ENCODE measurements around the gene DEPP1. TPM values are rescaled to one million over a fixed set of nuclear protein-coding genes. Genes with fewer than 3 reads are reported as not detected.
"Not testable (repeated sequence)": the region's sequence is repeated elsewhere in the genome, so short reads cannot be mapped to it uniquely, and the experiment has no call there.

Gene DEPP1
- total RNA-seq, result 3.4 and 4.4 TPM in 2 replicates

- intact Hi-C loops (cut with micrococcal nuclease), result loop anchor here (1.0 kb wide), 2 partner anchors 10 to 22 kb away; partner anchors contain the start of gene ZNF22
Measured at GRCh38 chr10:44978570-44979280, at the start of gene DEPP1. TSS of gene DEPP1 (minus strand) at chr10:44978809. CDS start at chr10:44978030, 779 bp downstream.

GRCh38 chr10:45023426-45023825 is 44.8 kb upstream of the DEPP1 start:
- intact Hi-C loops (cut with micrococcal nuclease), result no loop called here

GRCh38 chr10:45015590-45015989 is 37.0 kb upstream of the DEPP1 start:
- intact Hi-C loops (cut with micrococcal nuclease), result no loop called here

GRCh38 chr10:45014557-45014956 is 35.9 kb upstream of the DEPP1 start:
- intact Hi-C loops (cut with micrococcal nuclease), result not testable (repeated sequence)

GRCh38 chr10:45008524-45009161 is 30.0 kb upstream of the DEPP1 start:
- intact Hi-C loops (cut with micrococcal nuclease), result loop anchor here (2.0 to 10.0 kb wide), 7 partner anchors 76 to 1016 kb away; partner anchors contain the start of gene ZFAND4

- intact Hi-C loops (cut with micrococcal nuclease), result loop anchor here (10.0 kb wide), 4 partner anchors 458 to 1018 kb away; partner anchors contain the start of gene ZFAND4
Measured at GRCh38 chr10:45006276-45007030, 27.8 kb upstream of the DEPP1 start.

GRCh38 chr10:45005284-45005683 is 26.7 kb upstream of the DEPP1 start:
- intact Hi-C loops (cut with micrococcal nuclease), result loop anchor here (10.0 kb wide), 4 partner anchors 460 to 1020 kb away; partner anchors contain the start of gene ZFAND4

- intact Hi-C loops (cut with micrococcal nuclease), result loop anchor here (10.0 kb wide), 4 partner anchors 460 to 1020 kb away; partner anchors contain the start of gene ZFAND4
Measured at GRCh38 chr10:45004661-45005060, 26.1 kb upstream of the DEPP1 start.

GRCh38 chr10:45003432-45004000 is 24.9 kb upstream of the DEPP1 start:
- intact Hi-C loops (cut with micrococcal nuclease), result loop anchor here (10.0 kb wide), 4 partner anchors 461 to 1021 kb away; partner anchors contain the start of gene ZFAND4

GRCh38 chr10:45001381-45002148 is 23.0 kb upstream of the DEPP1 start:
- intact Hi-C loops (cut with micrococcal nuclease), result loop anchor here (1.0 to 10.0 kb wide), 10 partner anchors 26 to 1863 kb away; partner anchors contain the start of genes CSGALNACT2, RASSF4, TIMM23 and ZFAND4

GRCh38 chr10:45000752-45001380 is 22.3 kb upstream of the DEPP1 start, which contains the start of gene ZNF22:
TSS of gene ZNF22 (plus strand) at chr10:45000923. CDS start at chr10:45003369, 2,446 bp downstream.
- intact Hi-C loops (cut with micrococcal nuclease), result loop anchor here (1.0 to 10.0 kb wide), 11 partner anchors 23 to 1862 kb away; partner anchors contain the start of genes CSGALNACT2, DEPP1, RASSF4 and TIMM23

GRCh38 chr10:45000138-45000751 is 21.6 kb upstream of the DEPP1 start:
- intact Hi-C loops (cut with micrococcal nuclease), result loop anchor here (1.0 to 10.0 kb wide), 7 partner anchors 22 to 1861 kb away; partner anchors contain the start of genes CSGALNACT2, DEPP1, TIMM23 and ZFAND4

- intact Hi-C loops (cut with micrococcal nuclease), result no loop called here
Measured at GRCh38 chr10:44998146-44998631, 19.6 kb upstream of the DEPP1 start.

GRCh38 chr10:44997105-44997748 is 18.6 kb upstream of the DEPP1 start:
- intact Hi-C loops (cut with micrococcal nuclease), result no loop called here

- intact Hi-C loops (cut with micrococcal nuclease), result no loop called here
Measured at GRCh38 chr10:44995914-44996669, 17.5 kb upstream of the DEPP1 start.

GRCh38 chr10:44995581-44995913 is 16.9 kb upstream of the DEPP1 start:
- intact Hi-C loops (cut with micrococcal nuclease), result no loop called here

GRCh38 chr10:44994752-44995530 is 16.3 kb upstream of the DEPP1 start:
- intact Hi-C loops (cut with micrococcal nuclease), result no loop called here
